Mesodermal cell (in vitro differentiated cells): ENCODE results near the gene CTBP1.

Source experiments
- H3K27ac ChIP-seq: 2 replicates; pipeline ENCODE4 v1.7.0; 2013; ENCODE audit warnings: mild to moderate bottlenecking, low read depth, low read length, moderate library complexity; ENCODE audit not compliant: severe bottlenecking
- H3K36me3 ChIP-seq: 2 replicates; pipeline ENCODE4 v1.7.1; 2013; ENCODE audit warnings: mild to moderate bottlenecking, low read length, moderate library complexity; ENCODE audit not compliant: control insufficient read depth, insufficient read depth
- H3K4me1 ChIP-seq: one replicate; pipeline ENCODE4 v1.7.1; 2013; ENCODE audit warnings: mild to moderate bottlenecking, low read length; ENCODE audit not compliant: insufficient read depth, control insufficient read depth, poor library complexity, severe bottlenecking
- H3K4me3 ChIP-seq: 2 replicates; pipeline ENCODE4 v1.7.0; 2013; ENCODE audit warnings: low read length, control low read depth, mild to moderate bottlenecking; ENCODE audit not compliant: insufficient read depth, poor library complexity, severe bottlenecking; ENCODE audit errors: extremely low read depth
- H3K9me3 ChIP-seq: 2 replicates; pipeline ENCODE4 v1.7.1; 2013; ENCODE audit warnings: mild to moderate bottlenecking, low read length, moderate library complexity; ENCODE audit not compliant: control insufficient read depth
- WGBS, 2 experiments: methylation state at CpG; one replicate each; pipeline ENCODE4 v1.1.5; 2013; ENCODE audit warnings: missing lambda C conversion rate in 2 of 2; ENCODE audit not compliant: insufficient coverage in 2 of 2; 5-methylcytosine and 5-hydroxymethylcytosine counted together

Gene CTBP1

DNA sequence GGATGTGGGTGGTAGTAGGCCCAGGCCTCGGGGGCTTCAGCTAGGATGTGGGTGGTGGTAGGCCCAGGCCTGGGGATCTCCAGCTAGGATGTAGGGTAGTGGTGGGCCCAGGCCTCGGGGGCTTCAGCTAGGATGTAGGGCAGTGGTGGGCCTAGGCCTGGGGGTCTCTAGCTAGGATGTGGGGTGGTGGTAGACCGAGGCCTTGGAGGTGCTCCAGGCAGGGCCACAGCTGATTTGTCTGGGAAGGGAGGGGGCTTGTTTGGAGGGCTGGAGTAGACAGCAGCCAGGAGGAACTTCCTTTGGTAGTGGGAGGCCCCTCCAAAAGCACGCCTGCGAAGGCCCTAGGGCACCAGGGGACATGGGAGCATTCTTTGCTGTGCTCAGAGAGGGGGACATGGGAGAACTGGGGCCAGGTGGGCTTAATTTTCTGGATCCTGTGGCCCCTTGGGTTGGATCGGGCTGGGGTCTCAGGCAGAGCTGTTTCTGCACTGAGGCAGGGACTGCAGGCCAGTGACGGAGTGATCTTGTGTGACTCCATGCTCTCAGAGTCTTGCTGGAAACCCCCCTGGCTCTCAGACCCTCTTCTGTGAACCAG lies 73.2 kb downstream of the CTBP1 start:
- Histone ChIP-seq H3K4me3 (no peak overlapping the region), H3K36me3 (no peaks in the 10 kb centered on the region), H3K4me1 (peaks cover 7% of the 10 kb centered on the region), H3K9me3 (peaks cover 12% of the 10 kb centered on the region), H3K27ac (no peak overlapping the region)
- 90 to 97% methylated on average over 5 to 7 of the region's 7 CpGs for WGBS, 2 experiments

GRCh38 chr4:1174941-1175634 lies 73.8 kb downstream of the CTBP1 start:
- Histone ChIP-seq H3K9me3 (peaks cover 8% of the 10 kb centered on the region), H3K4me3 (no peak overlapping the region), H3K4me1 (peaks cover 7% of the 10 kb centered on the region), H3K27ac (no peak overlapping the region), H3K36me3 (no peaks in the 10 kb centered on the region)
- 92 to 93% methylated on average over 17 of the region's 20 CpGs for WGBS, 2 experiments

DNA sequence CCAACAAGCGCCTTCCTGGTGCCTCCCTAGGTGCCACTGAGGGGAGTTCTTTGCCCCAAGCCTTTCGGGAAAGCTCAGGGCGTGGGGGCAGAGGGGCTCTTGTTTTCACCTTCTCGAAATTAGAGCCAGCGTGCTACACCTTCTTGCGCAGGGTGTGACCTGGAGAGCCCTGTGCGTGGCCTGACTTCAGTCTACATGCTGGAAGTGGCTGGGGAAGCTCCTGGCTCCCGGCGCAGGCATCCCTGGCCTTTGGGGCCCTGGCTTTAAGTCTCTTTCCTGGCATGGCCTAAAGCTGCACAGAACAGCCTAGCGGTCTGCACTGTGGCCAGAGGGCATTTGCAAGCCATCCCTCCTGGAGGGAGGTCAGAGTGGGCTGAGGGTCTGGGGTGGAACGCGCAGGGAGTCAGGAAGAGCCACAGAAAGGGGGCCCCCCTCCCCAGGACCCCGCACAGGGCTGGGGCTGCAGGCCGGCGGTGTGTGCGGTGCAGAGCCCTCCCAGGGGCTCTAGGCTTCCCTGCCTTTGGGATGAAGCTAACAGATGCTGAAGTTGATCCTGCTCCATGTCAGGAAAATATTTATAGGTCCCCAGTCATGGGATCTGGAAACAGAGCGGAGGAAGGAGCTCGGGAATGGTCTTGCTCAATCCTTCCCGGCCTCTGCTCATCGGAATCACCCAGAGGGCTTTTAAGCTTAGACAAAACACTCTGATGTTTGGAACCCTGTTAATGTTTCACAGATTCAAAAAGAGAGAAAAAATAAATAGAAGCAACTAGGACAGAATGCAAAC lies 75.8 kb downstream of the CTBP1 start:
- H3K4me3 ChIP-seq: no peak overlapping the region
- H3K9me3 ChIP-seq: no peaks in the 10 kb centered on the region
- H3K36me3 ChIP-seq: no peaks in the 10 kb centered on the region
- 68 to 71% methylated on average over 13 to 17 of the region's 20 CpGs for WGBS, 2 experiments
- no peak overlapping the region for H3K27ac ChIP-seq
- peaks cover 7% of the 10 kb centered on the region for H3K4me1 ChIP-seq

DNA sequence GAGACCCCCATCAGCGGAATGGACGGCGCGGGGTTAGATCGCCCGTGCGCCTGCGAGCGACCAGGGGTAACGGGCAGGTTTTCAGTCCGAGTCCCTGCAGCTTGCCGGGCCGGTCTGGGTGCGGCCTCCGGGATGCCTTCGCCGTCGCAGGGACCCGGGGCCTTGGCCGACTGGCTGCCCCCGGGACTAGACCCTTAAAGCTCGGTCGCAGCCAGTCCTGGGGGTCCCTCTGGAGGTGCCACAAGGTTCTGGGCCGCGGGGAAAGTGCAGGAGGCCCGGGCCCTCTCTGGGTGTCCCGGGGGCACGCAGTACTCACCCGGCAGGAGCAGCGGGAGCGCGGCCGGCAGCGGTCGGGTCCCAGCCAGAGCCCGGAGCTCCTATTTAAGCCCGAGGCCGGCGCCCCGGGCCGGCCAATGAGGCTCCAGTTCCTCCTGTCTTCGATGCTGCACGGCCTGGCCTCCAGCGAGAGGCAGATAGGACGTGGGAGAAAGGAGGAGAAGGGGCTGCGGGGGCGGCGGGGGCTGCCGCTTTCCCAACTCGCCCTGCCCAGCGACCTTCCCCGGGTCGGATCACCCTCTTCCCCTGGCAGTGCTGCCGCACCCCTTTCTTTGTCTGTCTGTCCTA lies 76.6 kb downstream of the CTBP1 start, which contains the start of gene SPON2:
SPON2 (minus strand) TSS at position 356 of the 624 bp plus-strand sequence.
- no peaks in the 10 kb centered on the region for H3K9me3 ChIP-seq
- no peaks in the 10 kb centered on the region for H3K36me3 ChIP-seq
- 3 to 6% methylated on average over 37 to 41 of the region's 54 CpGs for WGBS, 2 experiments
- H3K27ac ChIP-seq: no peak within 1 kb of the TSS
- peaks cover 7% of the 10 kb centered on the region for H3K4me1 ChIP-seq
- H3K4me3 ChIP-seq: peak within 1 kb of the TSS; percentile 23

- Histone ChIP-seq H3K36me3 (no peaks in the 10 kb centered on the region), H3K4me1 (peaks cover 7% of the 10 kb centered on the region), H3K9me3 (no peaks in the 10 kb centered on the region), H3K4me3 (peak overlapping the region; percentile 23), H3K27ac (no peak overlapping the region)
- WGBS, 2 experiments: 4 to 6% methylated on average over 79 to 83 of the region's 88 CpGs
Observed at GRCh38 chr4:1171311-1172227, 77.4 kb downstream of the CTBP1 start.

GRCh38 chr4:1170976-1171310 lies 78.0 kb downstream of the CTBP1 start:
- H3K36me3 ChIP-seq: no peaks in the 10 kb centered on the region
- H3K27ac ChIP-seq: no peak overlapping the region
- peaks cover 7% of the 10 kb centered on the region for H3K4me1 ChIP-seq
- no peak overlapping the region for H3K4me3 ChIP-seq
- WGBS, 2 experiments: 18 to 26% methylated on average over 31 to 34 of the region's 42 CpGs
- H3K9me3 ChIP-seq: no peaks in the 10 kb centered on the region

GRCh38 chr4:1170156-1170975 lies 78.6 kb downstream of the CTBP1 start:
- H3K4me1 ChIP-seq: peaks cover 7% of the 10 kb centered on the region
- no peak overlapping the region for H3K27ac ChIP-seq
- no peaks in the 10 kb centered on the region for H3K36me3 ChIP-seq
- H3K9me3 ChIP-seq: no peaks in the 10 kb centered on the region
- 74 to 81% methylated on average over 30 to 31 of the region's 37 CpGs for WGBS, 2 experiments
- H3K4me3 ChIP-seq: no peak overlapping the region

DNA sequence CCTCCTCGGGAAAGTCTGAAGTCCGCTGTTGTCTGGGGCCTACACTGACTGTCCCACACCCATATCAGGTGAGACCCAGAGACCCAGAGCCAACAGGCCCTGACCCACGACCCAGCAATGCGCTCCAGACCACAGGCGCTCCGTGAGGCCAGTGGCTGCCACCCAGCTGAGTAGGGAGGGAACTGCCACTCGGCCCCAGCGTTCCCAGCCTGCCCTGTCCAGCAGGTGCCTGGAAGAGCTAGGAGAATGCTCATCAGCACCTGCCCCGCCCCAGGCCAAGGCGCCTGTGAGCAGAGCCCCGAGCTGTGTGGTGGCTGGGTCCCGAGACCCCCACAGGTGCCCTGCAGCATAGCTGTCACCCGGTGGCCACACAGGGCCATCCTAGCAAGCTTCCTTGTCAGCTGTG lies 79.2 kb downstream of the CTBP1 start:
- Histone ChIP-seq H3K9me3 (no peaks in the 10 kb centered on the region), H3K4me1 (peaks cover 7% of the 10 kb centered on the region), H3K27ac (no peak overlapping the region), H3K4me3 (no peak overlapping the region), H3K36me3 (no peaks in the 10 kb centered on the region)
- WGBS, 2 experiments: 70 to 82% methylated on average over 13 of the region's 13 CpGs

GRCh38 chr4:1169171-1169671 lies 79.7 kb downstream of the CTBP1 start:
- no peak overlapping the region for H3K4me3 ChIP-seq
- 80 to 90% methylated on average over 16 to 17 of the region's 17 CpGs for WGBS, 2 experiments

More at GRCh38 chr4:1169171-1169671, 79.7 kb downstream of the CTBP1 start:
- Histone ChIP-seq H3K4me1 (peaks cover 7% of the 10 kb centered on the region), H3K9me3 (no peaks in the 10 kb centered on the region), H3K36me3 (no peaks in the 10 kb centered on the region), H3K27ac (no peak overlapping the region)
